NCI-H1417 (cell line): Measurements from ENCODE around the gene OSBPL10.
"Not testable (repeated sequence)": the region's sequence is repeated elsewhere in the genome, so short reads cannot be mapped to it uniquely, and the experiment has no call there.

Source experiments
- DNase-seq, 3 experiments: peaks; one replicate each; lab custom pipeline; 2025; lab: John Stamatoyannopoulos, UW

OSBPL10 gene

GRCh38 chr3:31891876-31892455, 89.1 kb downstream of the OSBPL10 start:
- DNase-seq, result no peak

GRCh38 chr3:31890742-31891469, 90.2 kb downstream of the OSBPL10 start:
- DNase-seq, result no peak

- no peak for DNase-seq
These were observed 91.1 kb downstream of the OSBPL10 start for GRCh38 chr3:31890007-31890406.

- no peak for DNase-seq
These were observed 95.8 kb downstream of the OSBPL10 start for GRCh38 chr3:31885235-31885634.

- DNase-seq, result no peak
These were observed 96.8 kb downstream of the OSBPL10 start for GRCh38 chr3:31884251-31884650.

- peak; percentile 6 to 36 (median 28) for DNase-seq
These were observed 98.2 kb downstream of the OSBPL10 start for GRCh38 chr3:31882895-31883294.

GRCh38 chr3:31882431-31882830, 98.6 kb downstream of the OSBPL10 start:
- peak in 1 of 3 experiments; percentile 1 for DNase-seq

GRCh38 chr3:31880482-31881078, 100.5 kb downstream of the OSBPL10 start:
- no peak for DNase-seq

- DNase-seq, result no peak
These were observed 101.0 kb downstream of the OSBPL10 start for GRCh38 chr3:31880020-31880419.

GRCh38 chr3:31879365-31879764, 101.7 kb downstream of the OSBPL10 start:
- DNase-seq, result no peak

GRCh38 chr3:31878231-31878838, 102.7 kb downstream of the OSBPL10 start:
- DNase-seq, result no peak

GRCh38 chr3:31876331-31876730, 104.7 kb downstream of the OSBPL10 start:
- no peak for DNase-seq

GRCh38 chr3:31875437-31875836, 105.6 kb downstream of the OSBPL10 start:
- DNase-seq, result no peak

GRCh38 chr3:31873254-31873820, 107.7 kb downstream of the OSBPL10 start:
- DNase-seq, result no peak

- DNase-seq, result no peak
These were observed 109.0 kb downstream of the OSBPL10 start for GRCh38 chr3:31871939-31872507.

GRCh38 chr3:31870111-31870510, 111.0 kb downstream of the OSBPL10 start:
- not testable (repeated sequence) for DNase-seq

GRCh38 chr3:31868236-31868635, 112.8 kb downstream of the OSBPL10 start:
- DNase-seq, result no peak

- no peak for DNase-seq
These were observed 118.3 kb downstream of the OSBPL10 start for GRCh38 chr3:31862666-31863279.

GRCh38 chr3:31861826-31862225, 119.2 kb downstream of the OSBPL10 start:
- DNase-seq, result peak in 1 of 3 experiments; percentile 4

- not testable (repeated sequence) for DNase-seq
These were observed 120.4 kb downstream of the OSBPL10 start for GRCh38 chr3:31860642-31861041.

- DNase-seq, result no peak
These were observed 121.8 kb downstream of the OSBPL10 start for GRCh38 chr3:31859245-31859644.

GRCh38 chr3:31858439-31858838, 122.6 kb downstream of the OSBPL10 start:
- DNase-seq, result peak in 1 of 3 experiments; percentile 1
